Inferior parietal cortex (tissue), 1 donor: Measurements from ENCODE around the gene APRT.
A peak's percentile ranks its signal among the peaks of the same experiment; 100 is the strongest.

ENCODE experiments used
- DNase-seq: peaks from one replicate; pipeline ENCODE4 v3.0.0-alpha.2; 2016; ENCODE audit errors: extremely low spot score

APRT gene

DNA sequence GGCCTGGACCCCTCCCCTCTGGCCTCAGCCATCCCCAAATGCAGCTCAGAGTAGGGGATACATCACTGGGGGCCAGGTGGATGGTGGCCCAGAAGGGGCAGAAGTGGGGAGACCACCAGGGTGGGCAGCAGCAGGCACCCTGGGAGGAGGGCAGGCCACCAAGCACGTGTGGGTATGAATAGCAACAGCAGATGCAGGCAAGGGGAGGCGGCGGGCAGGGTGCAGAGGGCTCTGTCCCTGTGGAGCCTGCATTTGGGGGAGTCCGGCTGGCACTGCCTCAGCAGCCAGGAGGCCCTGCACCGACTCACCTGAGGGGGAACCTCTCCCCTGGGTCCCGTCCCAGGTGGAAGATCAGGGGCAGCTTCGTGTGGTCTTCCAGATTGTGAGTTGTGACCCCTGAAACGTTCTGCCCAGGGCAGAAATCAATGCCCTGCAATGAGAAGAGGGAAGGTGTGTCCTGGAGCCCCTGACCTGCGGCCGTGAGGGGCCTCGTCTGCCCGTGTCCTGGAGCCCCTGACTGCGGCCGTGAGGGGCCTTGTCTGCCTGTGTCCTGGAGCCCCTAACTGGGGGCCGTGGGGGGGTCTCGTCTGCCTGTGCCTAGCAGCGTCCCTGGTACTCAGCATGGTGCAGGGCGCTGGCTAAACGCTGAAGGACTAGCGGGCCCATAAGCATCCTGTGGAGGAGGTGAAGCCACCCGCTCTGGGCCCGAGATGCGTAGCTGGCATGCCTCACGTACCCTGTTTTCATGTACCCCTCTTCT lies 10.7 kb upstream of the APRT start:
- DNase-seq: no peak

DNA sequence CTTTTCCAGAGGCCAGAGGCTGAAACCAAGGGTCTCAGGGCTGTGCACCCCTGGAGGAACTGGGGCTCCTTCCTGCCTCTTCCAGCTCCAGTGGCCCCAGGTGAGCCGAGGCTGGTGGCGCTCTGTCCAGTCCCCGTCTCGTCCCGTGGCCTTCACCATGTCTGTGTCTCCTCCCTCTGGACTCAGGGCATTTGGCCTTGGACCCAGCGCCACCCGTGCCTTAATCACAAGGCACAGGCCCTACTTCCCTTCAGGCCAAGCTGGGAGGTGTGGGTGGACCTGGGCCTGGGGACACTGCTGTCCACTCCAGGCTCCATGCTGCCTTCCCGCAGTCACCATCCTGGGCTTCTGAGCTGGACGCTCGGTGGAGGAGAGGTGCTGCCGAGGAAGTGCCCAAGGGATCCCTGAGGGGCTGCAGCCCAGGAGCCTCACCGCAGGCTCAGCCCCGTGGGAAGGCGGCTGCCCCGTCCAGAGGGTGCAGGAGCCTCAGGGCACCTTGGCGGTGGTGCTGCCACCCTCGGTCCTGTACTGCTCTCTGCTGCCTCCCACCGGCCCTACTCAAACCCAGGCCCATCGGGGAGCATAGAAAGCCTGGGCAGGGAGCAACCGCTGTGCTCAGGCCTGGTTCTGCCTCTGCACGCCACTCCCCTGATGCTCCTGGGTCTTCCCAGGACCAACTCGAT lies 9.6 kb upstream of the APRT start:
- no peak for DNase-seq

DNA sequence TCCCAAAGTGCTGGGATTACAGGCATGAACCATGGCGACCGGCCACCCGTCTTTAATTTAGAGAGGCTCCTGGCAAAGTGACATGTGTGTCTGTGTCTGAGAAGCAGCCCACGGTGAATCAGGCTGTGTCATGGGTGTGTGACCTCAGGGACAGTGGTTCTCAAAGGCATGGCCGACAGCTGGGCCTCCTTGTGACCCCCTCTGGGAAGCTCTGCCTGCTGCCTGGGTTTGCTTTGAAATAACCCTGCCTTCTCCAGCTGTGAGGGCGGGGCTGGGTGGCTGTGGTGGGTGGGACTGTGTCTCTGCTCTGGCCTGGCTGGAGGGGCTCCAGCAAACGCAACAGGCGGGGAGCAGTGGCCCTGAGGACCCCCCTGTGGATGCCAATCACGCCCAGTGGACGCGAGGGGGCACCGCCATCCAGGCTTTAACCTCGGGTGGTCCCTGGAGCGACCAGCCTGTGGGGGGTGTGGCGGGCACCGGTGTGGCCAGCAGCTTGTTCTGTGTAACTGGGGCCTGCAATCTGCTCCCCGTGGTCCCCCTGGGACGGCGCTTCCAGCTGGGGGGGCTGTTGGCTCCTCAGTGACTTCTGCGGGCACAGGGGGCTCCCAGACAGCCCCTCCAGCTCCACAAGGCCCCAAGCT lies 8.8 kb upstream of the APRT start:
- DNase-seq: no peak

DNA sequence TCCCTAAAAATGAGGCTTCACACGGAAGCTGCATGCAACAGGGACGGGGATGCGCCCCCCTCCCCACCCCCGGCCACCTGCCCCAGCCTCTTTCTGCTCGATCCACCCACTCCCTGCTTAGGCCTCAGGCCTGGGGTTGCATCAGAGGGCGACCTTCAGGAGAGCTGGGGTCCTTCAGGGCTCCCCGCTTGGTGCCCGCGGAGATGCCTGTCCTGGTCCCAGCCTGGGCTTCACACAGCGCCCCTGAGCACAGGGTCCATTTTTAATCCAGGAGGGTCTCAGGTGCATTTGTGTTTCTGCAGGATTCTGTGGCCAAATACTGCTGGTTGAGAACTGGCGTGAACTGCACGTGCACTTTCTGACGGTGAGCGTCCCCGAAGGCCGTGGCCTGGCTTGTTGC lies 7.4 kb upstream of the APRT start:
- DNase-seq: no peak

DNA sequence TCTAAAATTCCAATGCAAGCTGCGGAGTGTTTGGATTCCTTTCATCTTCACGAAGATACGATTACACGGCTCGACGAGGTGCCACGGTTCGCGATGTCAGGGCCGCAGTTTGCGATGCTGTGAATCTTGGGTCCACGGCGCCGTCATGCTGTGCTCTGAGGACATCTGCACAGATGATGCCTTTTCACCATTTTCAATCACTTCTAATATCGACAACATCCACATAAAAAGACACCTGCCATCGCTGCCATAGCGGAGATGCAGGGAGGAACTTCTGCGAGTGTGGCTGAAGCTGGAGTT lies 6.8 kb upstream of the APRT start:
- DNase-seq: no peak

DNA sequence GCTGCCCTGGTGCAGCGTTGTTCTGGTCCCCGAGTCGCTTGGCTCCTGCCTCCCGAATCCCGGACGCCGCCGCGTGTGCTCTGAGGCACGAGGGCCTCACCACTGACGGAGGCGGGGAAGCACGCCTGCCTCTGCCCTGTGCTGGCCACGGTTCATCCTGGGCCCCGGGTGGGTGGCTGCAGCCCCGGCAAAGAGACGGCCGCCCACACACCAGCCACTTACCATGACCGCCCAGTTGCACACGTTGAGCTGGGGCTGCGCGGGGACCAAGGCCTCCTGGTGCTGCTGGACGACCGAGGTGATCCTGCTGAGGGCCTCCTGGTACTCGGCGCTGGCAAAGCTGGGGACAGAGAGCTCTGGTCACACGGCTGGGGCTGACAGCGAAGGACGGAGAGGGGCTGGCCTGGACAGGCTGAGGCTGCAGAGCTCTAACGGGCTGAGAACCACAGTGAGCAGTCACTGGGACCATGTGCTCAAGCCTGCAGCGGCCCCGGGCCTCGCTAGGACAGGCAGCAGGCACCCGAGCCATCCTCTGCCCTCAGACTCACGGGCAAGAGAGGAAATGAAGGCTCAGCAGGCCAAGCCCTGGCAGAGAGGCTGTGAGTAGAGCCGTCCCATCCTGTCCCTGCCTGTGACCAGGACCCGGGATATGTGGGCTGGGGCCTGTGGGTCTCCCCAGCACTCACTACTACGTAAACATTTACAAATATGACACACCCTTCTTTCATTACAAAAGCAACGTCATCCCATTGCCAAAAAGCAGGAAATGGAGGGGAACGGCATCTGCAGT lies 6.3 kb upstream of the APRT start:
- no peak for DNase-seq

DNA sequence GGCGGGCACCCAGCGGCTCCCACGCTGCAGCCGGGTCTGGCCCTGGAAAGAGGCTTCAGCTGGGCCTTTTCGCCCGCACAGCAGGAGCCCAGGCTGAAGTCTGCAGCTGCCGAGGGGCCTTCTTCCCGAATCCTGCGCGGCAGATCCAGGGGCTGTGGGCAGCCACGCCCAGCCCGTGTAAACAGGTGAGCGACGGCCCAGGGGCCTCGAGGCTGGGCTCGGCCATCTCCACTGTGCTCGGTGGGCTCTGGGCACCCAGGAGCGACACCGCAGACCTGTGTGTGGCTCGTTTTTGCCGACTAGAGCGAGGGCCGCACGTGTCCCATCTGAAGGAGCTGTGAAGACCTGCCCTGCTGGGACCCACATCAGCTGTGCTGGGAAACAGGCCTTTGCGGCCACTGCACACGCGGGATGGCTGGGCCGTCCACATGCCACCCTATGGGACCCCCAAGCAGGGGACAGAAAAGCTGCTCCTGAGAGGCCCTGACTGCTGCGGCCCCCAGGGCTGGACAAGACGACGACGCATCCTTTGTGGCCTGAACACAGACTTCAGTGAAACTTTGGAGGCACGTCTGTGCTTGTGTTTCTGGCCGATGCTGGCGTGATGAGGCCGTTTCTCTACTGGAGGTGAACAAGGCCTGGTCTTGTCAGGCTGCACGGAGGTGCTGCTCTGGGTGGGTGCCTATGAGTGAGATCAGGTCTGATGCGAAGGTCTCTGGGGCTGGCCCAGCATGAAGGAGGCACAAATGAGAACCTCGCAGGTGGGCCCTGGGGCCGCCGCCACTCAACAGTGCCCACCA lies 5.2 kb upstream of the APRT start:
- DNase-seq: no peak

DNA sequence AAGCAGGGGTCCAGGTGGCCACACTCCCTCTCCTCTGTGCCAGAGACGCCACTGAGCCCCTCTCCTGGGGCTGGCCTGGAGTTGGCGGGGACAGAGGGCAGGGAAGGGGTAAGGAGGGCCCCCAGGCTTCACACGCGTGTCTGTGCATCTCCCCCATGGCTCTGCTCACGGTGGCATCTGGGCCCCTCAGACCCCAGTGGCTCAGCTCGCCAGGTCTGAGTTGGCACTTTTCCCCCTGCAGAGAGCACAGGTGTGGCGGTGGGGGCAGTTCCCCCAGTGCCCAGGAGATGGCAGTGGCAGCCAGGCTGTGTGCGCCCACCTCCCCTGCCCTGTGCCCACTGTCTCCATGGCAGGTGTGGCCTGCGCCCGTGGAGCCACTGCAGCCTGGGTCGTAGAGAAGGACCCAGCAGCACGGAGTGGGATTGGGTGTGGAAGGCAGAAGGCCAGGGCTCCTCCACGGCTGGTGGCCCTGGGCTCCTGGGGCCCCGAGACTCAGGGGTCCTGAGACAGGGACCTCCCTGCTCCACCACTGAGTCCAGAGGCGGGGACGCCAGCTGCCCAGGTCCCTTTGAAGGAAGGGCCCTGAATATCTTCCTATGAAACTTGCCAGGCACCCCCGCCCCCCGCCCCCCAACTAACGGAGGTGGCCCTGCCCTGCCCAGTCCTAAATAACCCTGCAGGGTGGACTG lies 4.3 kb upstream of the APRT start:
- no peak for DNase-seq

DNA sequence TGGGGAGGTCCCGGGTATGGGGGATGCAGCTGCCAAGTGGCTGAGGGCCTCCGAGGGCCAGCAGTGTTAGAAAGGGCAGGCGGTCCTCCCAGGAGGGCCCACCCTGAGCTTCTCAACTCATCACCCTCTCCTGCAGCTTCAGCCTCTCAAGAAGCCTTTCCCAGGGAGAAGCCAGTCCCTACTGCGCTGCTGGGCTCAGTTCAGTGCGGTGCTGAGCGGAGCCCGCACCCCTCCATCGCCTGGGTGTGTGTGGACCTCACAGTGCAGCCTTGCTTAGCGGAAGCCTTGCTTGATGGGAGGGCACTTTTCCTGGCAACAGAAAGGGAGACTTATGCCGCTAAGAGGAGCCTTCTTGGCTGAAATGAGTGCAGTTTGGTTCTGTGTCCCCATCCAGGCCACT lies 3.5 kb upstream of the APRT start:
- no peak for DNase-seq

DNA sequence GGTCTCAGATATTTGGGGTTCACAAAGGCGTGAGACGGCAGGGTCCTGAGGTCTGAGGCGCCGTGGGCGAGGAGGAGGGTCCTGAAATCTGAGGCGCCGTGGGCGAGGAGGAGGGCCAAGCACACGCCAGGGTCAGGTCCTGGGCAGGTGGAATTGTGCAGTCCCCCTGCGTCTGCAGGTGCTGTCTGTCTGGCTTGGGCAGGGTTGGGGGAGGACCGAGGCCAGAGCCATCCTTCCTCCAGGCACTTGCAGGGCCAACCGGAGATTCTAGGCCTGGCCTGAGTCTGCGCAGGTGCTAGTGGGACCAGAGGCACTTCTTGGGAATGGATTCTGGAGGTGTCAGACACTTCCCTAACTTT lies 2.4 kb upstream of the APRT start:
- DNase-seq: no peak

DNA sequence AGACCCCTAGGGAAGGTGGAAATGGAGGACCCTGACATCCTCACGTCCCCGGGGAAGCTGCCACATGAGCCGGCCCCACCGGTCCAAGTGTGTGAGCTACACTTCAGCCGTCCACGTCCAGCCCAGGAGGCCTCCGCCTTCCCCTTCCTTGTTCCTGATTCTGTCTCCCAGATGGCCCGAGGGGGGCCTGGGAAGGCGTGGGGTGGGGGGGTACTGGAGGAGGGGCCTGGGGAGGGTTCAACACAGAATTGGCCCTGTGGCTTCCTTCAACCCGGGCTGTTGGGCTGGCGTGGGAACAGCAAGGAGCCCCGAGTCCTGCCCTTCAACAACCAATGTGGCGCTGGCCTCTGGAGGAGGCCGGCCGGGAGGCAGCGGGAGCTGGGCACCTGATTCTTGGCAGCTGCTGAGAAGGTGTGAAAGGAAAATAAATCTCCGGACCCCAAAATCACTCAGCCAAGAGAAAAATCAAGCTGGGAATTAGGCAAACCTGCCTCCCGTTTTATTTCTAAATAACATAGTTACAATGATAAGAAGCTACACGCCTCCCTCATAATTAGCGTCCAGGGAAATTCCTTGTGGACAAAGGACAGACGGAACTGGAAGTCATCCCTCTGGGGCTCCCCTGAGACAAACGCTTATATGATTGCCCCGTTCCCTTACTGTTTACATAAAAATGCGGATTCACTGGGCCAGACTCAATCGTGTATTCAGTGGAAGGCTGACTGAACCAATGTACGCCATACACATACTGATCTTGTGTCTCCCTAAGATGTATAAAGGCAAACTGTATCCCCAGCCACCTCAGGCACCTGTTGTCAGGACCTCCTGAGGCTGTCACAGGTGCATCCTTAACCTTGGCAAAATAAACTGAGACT lies 1.8 kb upstream of the APRT start:
- DNase-seq: no peak

DNA sequence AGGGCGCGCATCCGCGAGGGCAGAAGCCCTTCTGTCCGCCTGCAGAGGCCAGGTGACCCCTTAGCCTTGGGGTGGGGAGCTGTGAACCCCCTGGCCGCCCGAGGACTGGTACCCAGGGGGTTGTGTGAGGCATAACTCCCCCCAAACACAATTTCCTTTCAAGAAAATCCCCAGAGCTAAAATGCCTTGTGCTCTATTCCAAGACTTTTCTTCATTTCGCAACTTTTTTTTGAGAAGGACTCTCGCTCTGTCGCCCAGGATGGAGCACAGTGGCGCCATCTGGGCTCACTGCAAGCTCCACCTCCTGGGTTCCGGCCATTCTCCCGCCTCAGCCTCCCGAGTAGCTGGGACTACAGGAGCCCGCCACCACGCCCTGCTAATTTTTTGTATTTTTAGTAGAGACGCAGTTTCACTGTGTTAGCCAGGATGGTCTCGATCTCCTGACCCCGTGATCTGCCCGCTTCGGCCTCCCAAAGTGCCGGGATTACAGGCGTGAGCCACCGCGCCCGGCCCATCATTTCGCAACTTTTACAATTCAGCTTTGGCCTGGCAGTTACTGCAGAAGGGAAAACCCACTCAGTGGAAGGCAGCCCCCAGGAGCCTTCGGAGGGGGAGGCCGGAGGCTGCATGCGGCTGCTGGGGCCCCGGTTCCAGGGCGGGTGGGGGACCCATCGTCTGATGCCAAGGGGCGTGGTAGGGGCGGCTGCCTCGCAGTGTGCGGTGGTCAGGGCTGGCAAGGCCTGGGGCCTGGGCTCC lies 963 bp upstream of the APRT start:
- DNase-seq: no peak

DNA sequence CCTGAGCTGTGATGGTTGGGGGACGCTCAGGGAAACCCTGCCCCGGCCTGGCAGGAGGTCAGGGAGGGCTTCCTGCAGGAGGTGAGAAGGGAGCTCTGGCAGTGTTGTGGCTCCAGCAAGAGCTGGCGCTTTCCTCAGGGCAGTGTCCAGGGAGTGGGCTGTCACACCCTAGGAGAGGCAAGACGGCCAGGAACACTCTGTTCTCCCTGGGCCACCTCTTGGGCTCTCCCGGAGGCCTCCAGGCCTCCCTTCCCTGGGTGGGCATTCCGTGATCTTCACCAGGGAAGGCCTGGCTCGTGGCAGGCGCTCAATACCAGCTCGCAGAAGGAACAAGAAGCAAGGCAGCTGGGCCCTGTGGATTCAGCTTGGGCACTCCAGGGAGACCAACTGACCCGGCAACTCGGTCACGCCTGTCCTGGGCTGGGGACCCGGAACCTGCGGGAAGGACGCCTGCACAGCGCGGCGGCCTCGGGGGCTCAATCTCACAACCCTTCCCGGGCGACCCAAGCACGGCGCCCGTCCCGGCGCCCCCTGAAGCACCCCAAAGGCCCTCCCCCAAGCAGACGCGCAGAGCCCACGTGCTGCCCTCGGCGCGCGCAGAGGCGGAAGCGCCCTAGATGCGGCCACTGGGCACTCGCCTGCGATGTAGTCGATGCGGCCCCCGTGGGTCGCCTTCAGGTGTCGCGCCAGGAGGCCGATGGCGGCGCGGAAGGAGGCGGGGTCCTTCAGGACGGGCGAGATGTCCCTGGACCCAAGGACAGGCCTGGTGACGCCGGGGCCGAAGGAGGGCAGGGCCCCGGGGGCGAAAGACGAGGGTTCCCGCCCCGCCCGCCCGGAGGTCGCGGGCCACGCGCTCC lies 588 bp downstream of the APRT start:
- DNase-seq: peak; percentile 91

DNA sequence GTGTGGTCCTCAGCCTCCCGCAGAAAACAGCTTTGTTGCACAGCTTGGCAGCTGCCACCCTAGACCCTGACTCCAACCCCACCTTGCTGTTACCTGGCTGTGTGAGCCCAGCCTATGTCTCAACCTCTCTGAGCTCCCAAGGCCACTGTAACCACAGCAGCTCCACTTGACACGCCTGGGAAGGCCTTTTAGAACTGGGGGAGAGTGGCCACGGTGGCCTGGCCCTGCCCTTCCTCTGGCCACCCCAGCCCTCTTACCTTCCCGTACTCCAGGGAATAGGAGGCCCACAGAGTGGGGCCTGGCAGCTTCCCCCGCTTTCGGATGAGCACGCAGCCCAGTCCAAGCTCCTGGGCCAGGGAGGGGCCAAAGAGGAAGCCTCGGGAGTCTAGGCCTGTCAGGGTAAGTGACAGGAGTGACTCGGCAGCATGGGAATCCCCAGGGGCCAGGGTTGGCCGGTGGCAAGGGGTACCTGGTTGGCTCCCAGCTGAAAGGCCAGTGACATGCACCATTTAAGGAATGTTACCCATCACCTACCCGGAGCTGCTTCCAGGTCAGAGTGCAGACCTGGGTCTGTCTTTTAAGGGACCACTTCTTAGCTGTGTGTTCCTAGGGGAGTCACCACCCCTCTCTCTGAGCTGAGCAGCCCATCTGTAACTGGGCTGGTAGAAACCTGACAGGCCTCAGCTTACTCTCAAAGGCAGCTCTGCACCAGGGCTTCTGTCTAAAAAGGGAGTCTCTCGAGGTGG lies 1.4 kb downstream of the APRT start:
- DNase-seq: no peak

DNA sequence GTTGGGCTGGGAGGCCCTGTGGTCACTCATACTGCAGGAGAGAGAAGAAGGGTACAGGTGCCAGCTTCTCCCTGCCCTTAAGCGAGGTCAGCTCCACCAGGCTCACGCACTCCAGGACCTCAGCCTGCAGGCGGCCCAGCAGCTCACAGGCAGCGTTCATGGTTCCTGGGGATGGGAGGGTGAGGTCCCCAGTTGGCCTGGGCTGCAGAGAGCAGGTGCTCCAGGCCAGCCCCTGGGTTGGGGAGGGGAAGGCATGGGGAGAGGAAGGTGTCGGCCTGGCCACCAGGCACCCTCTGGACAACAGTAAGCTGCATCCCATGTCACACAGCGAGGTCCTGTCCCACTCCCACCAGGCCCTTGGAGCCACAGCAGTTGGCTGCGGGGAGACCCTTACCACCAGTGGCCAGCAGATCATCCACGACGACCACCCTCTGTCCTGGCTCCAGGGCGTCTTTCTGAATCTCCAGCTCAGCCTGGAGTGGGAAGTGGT lies 2.0 kb downstream of the APRT start:
- no peak for DNase-seq

DNA sequence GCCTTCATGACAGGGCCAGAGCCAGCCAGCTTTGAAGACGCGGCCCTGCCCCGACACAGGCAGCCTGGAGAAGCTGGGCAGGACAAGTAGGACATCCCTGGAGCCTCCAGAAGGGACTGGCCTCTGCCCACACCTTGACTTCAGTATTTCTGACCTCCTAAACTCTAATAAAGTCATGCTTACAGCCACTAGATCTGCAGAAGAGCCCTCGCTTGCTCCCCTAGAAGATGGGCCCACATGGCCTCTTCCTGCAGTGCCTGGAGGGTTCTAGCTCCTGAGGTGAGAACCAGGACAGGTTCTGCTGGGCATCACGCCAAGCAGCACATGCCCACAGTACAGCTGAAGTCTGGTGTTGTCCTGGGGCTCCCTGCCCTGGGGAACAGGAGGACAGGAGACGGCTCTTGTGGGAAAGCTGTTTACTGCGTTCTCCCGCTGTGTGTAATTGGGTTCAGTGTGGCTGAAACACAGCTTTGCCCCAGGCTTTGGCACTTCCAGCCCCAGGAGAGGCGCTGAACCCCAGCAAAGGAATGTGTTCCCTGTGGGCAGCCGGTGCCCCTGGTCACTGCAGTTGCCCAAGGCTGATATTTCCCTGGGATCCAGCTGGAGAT lies 2.6 kb downstream of the APRT start:
- no peak for DNase-seq
